HEK293T (cell line): ENCODE results near the gene SRPK3.

ENCODE experiments used
- BHLHE40 ChIP-seq: fragments of 450-650 bp; IDR thresholded peaks from 2 replicates; pipeline ENCODE4 v1.6.1; 2016; ENCODE audit warnings: mild to moderate bottlenecking, moderate library complexity, borderline replicate concordance
- ELF4 ChIP-seq: fragments of 450-650 bp; IDR thresholded peaks from 2 replicates; pipeline ENCODE4 v1.6.1; 2017; ENCODE audit warnings: antibody characterized with exemption
- FOXK2 ChIP-seq: fragments of 450-650 bp; IDR thresholded peaks from 2 replicates; pipeline ENCODE4 v1.6.1; 2016; ENCODE audit warnings: mild to moderate bottlenecking
- FOXM1 ChIP-seq: fragments of 450-650 bp; IDR thresholded peaks from 2 replicates; pipeline ENCODE4 v1.6.1; 2017; ENCODE audit warnings: mild to moderate bottlenecking, borderline replicate concordance
- LEF1 ChIP-seq: fragments of 450-650 bp; IDR thresholded peaks from 2 replicates; pipeline ENCODE4 v1.6.1; 2017; ENCODE audit warnings: mild to moderate bottlenecking, borderline replicate concordance
- PKNOX1 ChIP-seq: fragments of 450-650 bp; IDR thresholded peaks from 2 replicates; pipeline ENCODE4 v1.6.1; 2016
- SP1 ChIP-seq: fragments of 450-650 bp; IDR thresholded peaks from 2 replicates; pipeline ENCODE4 v1.6.1; 2017
- TARDBP ChIP-seq: fragments of 450-650 bp; IDR thresholded peaks from 2 replicates; pipeline ENCODE4 v1.6.1; 2016

DNA sequence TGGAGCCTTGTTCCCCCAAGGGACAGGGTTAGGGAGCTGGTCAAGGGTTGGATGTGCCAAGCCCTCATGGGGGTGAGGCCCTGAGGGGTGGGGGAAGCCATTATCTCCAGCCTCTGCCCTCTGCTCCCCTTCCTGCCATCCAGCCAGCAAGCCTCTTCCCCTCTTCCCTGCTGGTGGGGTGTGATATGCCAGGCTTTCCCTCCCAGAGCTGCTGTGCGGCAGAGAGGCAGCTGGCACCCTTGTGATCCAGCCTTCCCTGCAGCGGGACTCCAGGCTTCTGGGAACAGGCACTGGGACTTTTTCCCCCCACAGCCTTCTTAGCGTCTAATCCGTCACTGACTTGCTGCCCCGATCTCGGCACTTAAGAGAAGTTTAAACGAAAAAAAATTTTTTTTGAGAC is 19.9 kb downstream of the SRPK3 start:
- TF ChIP-seq FOXK2, result no peak
- TF ChIP-seq FOXM1, result no peak
- no peak for TF ChIP-seq LEF1
- no peak for TF ChIP-seq ELF4
- no peak for TF ChIP-seq PKNOX1
- no peak for TF ChIP-seq TARDBP
- no peak for TF ChIP-seq SP1
- no peak for TF ChIP-seq BHLHE40
